ENCODE results near the gene ADAM30. TPM values are rescaled to one million over a fixed set of nuclear protein-coding genes. Genes with fewer than 3 reads are reported as not detected.

ADAM30 gene
- total RNA-seq, 1 experiment from 2014 or later, result not detected

DNA sequence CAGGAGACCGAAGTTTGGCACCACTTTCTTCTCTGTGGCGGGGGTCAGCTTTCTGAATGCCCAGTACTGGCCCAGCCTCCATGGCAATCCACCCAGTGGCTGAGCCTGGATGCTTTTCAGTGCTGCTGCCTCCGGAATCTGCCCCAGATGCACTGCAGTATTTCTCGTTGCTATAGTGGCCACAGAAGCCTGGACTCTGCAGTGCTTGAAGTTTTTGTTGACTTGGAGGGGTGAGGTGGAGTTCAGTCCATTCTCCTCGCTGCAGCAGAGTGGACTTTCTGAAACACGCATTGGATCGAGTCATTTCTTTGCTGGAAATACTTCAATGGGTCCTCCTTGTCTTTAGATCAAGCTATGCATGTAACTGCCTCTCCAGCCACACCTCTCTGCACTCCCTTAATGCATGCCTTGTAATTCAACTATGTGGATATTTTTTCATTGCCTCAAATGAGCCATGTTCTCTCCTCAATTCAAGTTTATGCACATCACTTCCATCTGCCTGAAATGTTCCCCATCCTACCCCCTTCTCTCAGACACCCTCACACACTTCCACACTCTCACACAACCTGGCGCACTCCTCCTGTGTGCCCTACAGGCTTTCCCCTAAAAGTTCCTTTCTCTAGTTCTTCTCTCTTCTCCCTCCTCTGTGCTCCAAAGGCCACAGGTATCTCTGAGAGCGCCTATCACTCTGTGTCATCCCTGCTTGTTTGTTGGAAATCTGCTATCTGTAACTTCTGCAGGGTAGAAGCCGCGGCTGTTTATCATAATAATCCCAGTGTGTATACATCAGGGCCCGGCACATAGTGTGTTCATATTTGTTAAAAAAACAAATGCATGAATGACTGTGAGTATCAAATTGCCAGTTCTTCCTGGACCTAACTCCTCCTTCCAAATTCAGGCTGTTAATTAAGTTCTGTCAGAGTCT lies 16.5 kb downstream of the ADAM30 start:
- Histone ChIP-seq H3K4me2 (ENCODE audit: low read length) (no peak overlapping the region), H3K9me3 (ENCODE audit: low read length) (no peaks in the 10 kb centered on the region), H3K27ac (ENCODE audit: low read length) (no peak overlapping the region), H3K36me3 (ENCODE audit: low read depth, low read length) (no peaks in the 10 kb centered on the region), H3K79me2 (ENCODE audit: low read length) (no peaks in the 10 kb centered on the region), H2AFZ (ENCODE audit: low read length) (no peak overlapping the region), H3F3A (ENCODE audit: low read length, unreplicated experiment) (no peaks in the 10 kb centered on the region), H3K9me2 (replicated peaks; ENCODE audit: low read length) (no peaks in the 10 kb centered on the region), H3K27me3 (ENCODE audit: low read length) (no peaks in the 10 kb centered on the region), H3K9ac (ENCODE audit: low read length) (no peak overlapping the region), H4K20me1 (ENCODE audit: low read length) (no peaks in the 10 kb centered on the region), H3K4me3 (ENCODE audit: low read length) (no peak overlapping the region), H3K4me1 (ENCODE audit: insufficient read depth, low read length) (no peaks in the 10 kb centered on the region)
- BruUV-seq (replicated peaks), result no TSS peak
- ChIA-PET POLR2A (ENCODE audit: unreplicated experiment) (no interaction called here), CTCF (no interaction called here)
- no peak for DNase-seq
- intact Hi-C loops (cut with micrococcal nuclease), result loop anchor here (10.0 kb wide), 1 partner anchor 265 kb away; no protein-coding TSS in a partner anchor
- TF ChIP-seq EZH2 (IDR thresholded peaks at IDR 0.05; ENCODE audit: low read length, unreplicated experiment), result no peak
- TF ChIP-seq EZH2phosphoT487 (IDR thresholded peaks at IDR 0.05; ENCODE audit: borderline replicate concordance, low read length), result no peak
- TF ChIP-seq, protein P1, sequence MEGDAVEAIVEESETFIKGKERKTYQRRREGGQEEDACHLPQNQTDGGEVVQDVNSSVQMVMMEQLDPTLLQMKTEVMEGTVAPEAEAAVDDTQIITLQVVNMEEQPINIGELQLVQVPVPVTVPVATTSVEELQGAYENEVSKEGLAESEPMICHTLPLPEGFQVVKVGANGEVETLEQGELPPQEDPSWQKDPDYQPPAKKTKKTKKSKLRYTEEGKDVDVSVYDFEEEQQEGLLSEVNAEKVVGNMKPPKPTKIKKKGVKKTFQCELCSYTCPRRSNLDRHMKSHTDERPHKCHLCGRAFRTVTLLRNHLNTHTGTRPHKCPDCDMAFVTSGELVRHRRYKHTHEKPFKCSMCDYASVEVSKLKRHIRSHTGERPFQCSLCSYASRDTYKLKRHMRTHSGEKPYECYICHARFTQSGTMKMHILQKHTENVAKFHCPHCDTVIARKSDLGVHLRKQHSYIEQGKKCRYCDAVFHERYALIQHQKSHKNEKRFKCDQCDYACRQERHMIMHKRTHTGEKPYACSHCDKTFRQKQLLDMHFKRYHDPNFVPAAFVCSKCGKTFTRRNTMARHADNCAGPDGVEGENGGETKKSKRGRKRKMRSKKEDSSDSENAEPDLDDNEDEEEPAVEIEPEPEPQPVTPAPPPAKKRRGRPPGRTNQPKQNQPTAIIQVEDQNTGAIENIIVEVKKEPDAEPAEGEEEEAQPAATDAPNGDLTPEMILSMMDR (conservative IDR thresholded peaks at IDR 0.05; ENCODE audit: low read depth, low read length), result no peak
- no peak for ATAC-seq

DNA sequence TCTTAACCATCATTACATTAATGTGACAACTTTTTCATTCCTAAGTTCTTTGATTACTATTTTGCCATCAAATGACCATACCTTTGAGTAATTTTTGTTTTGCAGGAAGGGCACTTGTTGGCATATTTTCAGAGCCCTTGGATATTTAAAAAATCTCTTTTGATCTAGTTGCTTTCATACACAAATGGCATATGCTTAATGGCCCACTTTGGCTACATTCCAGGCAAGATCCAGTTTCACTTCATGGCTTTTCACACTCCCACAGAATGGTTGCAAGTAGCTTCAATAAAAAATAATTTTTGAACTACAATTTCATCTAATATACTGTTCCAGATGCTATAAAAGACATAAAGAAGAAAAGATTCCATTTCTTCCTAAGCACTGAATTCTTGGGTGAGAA lies 18.1 kb downstream of the ADAM30 start:
- Histone ChIP-seq H3K9me2 (replicated peaks; ENCODE audit: low read length) (no peaks in the 10 kb centered on the region), H4K20me1 (ENCODE audit: low read length) (no peaks in the 10 kb centered on the region), H3K79me2 (ENCODE audit: low read length) (no peaks in the 10 kb centered on the region), H3K4me1 (ENCODE audit: insufficient read depth, low read length) (peaks cover 13% of the 10 kb centered on the region), H3K9me3 (ENCODE audit: low read length) (no peaks in the 10 kb centered on the region), H3K36me3 (ENCODE audit: low read depth, low read length) (no peaks in the 10 kb centered on the region), H3K9ac (ENCODE audit: low read length) (no peak overlapping the region), H2AFZ (ENCODE audit: low read length) (no peak overlapping the region), H3K27me3 (ENCODE audit: low read length) (no peaks in the 10 kb centered on the region), H3F3A (ENCODE audit: low read length, unreplicated experiment) (no peaks in the 10 kb centered on the region), H3K4me3 (ENCODE audit: low read length) (no peak overlapping the region), H3K27ac (ENCODE audit: low read length) (no peak overlapping the region), H3K4me2 (ENCODE audit: low read length) (no peak overlapping the region)
- no peak for DNase-seq
- BruUV-seq (replicated peaks), result no TSS peak
- no peak for ATAC-seq
- ChIA-PET POLR2A (ENCODE audit: unreplicated experiment) (no interaction called here), CTCF (no interaction called here)
- intact Hi-C loops (cut with micrococcal nuclease), result loop anchor here (10.0 kb wide), 1 partner anchor 267 kb away; no protein-coding TSS in a partner anchor
- TF ChIP-seq EZH2 (IDR thresholded peaks at IDR 0.05; ENCODE audit: low read length, unreplicated experiment) (no peak), EZH2phosphoT487 (IDR thresholded peaks at IDR 0.05; ENCODE audit: borderline replicate concordance, low read length) (no peak)
- TF ChIP-seq, protein P1 (conservative IDR thresholded peaks at IDR 0.05; ENCODE audit: low read depth, low read length), result no peak

DNA sequence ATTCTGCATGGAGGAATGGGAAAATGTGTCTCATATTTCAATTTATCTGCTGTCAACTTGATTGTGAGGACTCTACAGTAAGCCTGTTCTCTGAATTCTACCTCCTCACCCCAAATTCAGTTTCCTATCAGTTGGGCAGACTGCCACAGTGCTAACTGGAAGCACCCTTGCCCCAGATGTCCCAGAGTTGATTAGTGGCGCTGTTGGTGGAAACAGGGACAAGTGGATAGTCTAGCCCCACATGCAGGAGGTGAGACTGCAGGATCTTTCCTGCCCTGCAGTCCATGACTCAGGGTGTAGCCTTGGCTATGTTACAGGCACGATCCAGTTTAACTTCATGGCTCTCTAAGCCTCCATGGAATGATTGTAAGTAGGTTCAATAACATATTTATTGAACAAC lies 22.1 kb downstream of the ADAM30 start:
- H2AFZ ChIP-seq (ENCODE audit: low read length), result no peak overlapping the region

More for the DNA sequence above, 22.1 kb downstream of the ADAM30 start:
- no peaks in the 10 kb centered on the region for H3K9me2 ChIP-seq (replicated peaks; ENCODE audit: low read length)
- peak overlapping the region; percentile 8; the same call in 1 of the 2 replicates for H3K4me2 ChIP-seq (ENCODE audit: low read length)
- H3K4me3 ChIP-seq (ENCODE audit: low read length), result no peak overlapping the region
- ChIA-PET CTCF (no interaction called here), POLR2A (ENCODE audit: unreplicated experiment) (no interaction called here)
- H3K4me1 ChIP-seq (ENCODE audit: insufficient read depth, low read length), result peaks cover 17% of the 10 kb centered on the region
- no peak overlapping the region for H3K9ac ChIP-seq (ENCODE audit: low read length)
- no peaks in the 10 kb centered on the region for H3F3A ChIP-seq (ENCODE audit: low read length, unreplicated experiment)
- TF ChIP-seq, protein P1 (conservative IDR thresholded peaks at IDR 0.05; ENCODE audit: low read depth, low read length), result no peak
- TF ChIP-seq EZH2phosphoT487 (IDR thresholded peaks at IDR 0.05; ENCODE audit: borderline replicate concordance, low read length) (no peak), EZH2 (IDR thresholded peaks at IDR 0.05; ENCODE audit: low read length, unreplicated experiment) (no peak)
- H3K79me2 ChIP-seq (ENCODE audit: low read length), result no peaks in the 10 kb centered on the region
- BruUV-seq (replicated peaks), result no TSS peak
- H3K36me3 ChIP-seq (ENCODE audit: low read depth, low read length), result no peaks in the 10 kb centered on the region
- no peaks in the 10 kb centered on the region for H3K9me3 ChIP-seq (ENCODE audit: low read length)
- H3K27ac ChIP-seq (ENCODE audit: low read length), result peak overlapping the region; percentile 2; the same call in 1 of the 2 replicates
- no peaks in the 10 kb centered on the region for H3K27me3 ChIP-seq (ENCODE audit: low read length)
- H4K20me1 ChIP-seq (ENCODE audit: low read length), result no peaks in the 10 kb centered on the region
- ATAC-seq, result peak; percentile 21; the same call in 1 of the 2 replicates
- DNase-seq, result peak; percentile 6
- intact Hi-C loops (cut with micrococcal nuclease), result loop anchor here (5.0 to 10.0 kb wide), 2 partner anchors 73 to 271 kb away; no protein-coding TSS in a partner anchor
